ENCODE results near the gene WRAP53. TPM values are rescaled to one million over a fixed set of nuclear protein-coding genes. Genes with fewer than 3 reads are reported as not detected.

The WRAP53 gene
- 8.9 and 14.6 TPM in 2 replicates for total RNA-seq

DNA sequence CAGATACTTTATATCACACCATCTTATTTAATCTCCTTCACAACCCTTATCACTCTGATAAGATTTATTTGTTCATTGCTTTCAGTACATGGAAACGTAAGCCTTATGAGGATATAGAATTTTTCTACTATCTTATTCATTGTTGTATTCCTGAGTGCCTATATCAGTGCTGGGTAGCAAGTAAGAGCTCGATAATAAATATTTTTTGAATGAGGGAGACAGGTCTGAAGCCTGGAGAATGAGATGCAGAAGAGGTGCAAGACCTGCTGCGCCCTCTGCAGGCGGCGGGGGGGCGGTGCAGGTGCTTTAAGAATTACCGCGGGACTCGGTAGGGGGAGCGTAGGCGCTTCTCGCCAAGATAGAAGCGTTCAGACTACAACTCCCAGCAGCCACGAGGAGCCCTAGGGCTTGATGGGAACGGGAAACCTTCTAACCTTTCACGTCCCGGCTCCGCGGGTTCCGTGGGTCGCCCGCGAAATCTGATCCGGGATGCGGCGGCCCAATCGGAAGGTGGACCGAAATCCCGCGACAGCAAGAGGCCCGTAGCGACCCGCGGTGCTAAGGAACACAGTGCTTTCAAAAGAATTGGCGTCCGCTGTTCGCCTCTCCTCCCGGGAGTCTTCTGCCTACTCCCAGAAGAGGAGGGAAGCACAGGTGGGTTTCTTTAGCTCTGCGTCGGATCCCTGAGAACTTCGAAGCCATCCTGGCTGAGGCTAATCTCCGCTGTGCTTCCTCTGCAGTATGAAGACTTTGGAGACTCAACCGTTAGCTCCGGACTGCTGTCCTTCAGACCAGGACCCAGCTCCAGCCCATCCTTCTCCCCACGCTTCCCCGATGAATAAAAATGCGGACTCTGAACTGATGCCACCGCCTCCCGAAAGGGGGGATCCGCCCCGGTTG, at the start of gene WRAP53:
TSS of gene WRAP53 (plus strand) at position 570 of the 900 bp plus-strand sequence. CDS start at position 742, 172 bp downstream.

GRCh38 chr17:7650509-7651096, 37.7 kb upstream of the WRAP53 start, which contains the start of gene ATP1B2:
Gene ATP1B2, plus strand, starts transcription at chr17:7650926. Its CDS starts 593 bp downstream, at chr17:7651519.

GRCh38 chr17:7687072-7687907, 987 bp upstream of the WRAP53 start, which contains the start of gene TP53:
Gene TP53, minus strand, starts transcription at chr17:7687490. Its CDS starts 10,896 bp downstream, at chr17:7676594.

DNA sequence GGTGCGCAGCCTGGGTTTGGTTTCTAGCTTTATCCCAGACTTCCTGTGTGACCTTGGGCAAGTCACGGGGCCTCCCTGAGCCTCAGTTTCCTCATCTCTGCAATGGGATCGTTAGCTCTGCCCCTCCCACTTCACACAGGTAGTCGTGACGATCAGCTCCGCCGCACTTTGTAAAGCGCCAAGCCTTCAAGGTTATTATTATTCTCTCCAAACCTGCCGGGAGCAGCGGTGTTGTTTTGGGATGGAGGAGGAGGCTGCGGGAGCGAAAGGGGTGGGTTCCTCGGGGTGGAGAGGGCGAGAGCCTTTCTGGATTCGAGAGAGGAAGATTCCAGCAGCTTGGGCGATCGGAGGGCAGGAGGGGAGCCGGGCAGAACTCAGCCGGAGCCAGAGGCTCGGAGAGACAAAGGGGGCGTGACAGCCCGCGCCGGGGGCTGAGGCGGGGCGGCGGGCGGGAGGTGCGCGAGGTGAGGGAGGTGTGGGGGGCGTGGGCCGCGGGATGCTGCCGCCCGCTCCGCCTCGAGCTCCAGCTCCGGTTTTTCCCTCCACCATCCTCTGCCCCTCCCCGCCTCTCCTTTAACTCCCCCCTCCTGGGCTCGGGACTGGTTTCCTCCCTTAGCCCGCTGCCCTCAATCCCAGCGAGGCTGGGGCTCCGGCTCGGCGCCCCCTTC, 16.5 kb downstream of the WRAP53 start, which contains the start of gene EFNB3:
TSS of gene EFNB3 (plus strand) at position 602 of the 668 bp plus-strand sequence. CDS start 397 bp downstream, outside the sequence.

DNA sequence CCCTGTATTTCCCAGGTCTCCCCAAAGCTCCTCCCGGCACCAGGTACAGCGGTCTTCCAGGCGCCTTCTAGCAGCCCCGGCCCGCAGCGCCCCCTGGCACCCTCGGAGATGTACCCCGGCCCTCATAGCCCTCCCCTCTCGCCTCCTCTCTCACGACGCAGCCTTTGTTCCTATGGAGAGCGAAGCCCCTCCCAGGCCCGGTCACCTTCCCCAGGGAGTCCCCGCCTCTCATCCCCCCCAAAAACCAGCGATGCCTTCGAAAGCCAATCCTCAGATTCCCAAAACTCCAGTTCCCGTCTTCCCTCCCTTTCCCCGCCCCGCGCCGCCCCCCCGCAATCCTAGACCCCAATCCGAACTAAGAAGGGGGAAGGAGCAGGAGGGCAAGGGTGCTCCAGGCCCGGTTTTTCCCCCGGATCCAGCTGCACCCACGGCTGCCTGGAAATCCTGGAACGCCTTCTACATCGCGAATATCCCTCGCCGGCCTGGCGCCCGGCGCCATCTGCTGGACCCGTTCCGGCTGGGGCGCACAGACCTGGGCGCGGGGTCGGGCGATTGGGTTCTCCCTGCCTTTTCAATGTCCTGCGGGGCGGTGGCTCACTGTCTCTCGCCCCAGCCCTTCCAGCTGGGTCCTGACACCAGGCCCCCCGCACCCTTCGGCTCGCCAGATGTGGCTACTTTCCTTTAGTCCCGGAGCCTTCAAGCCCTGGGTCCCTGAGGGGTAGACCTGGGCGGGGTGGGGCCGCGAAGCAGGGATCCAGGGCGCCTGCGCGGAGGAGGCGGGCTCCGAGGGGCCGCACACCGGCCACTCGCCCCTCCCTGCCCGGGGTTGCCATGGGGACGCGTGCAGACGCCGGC, 28.9 kb downstream of the WRAP53 start, which contains the start of gene DNAH2:
TSS of gene DNAH2 (plus strand) at position 844 of the 855 bp plus-strand sequence. CDS start 1,991 bp downstream, outside the sequence.

Other genes starting within 250 kb of the WRAP53 start
- 0.09 and 0.94 TPM in 2 replicates for gene FGF11, start 249.0 kb upstream of the WRAP53 start, total RNA-seq
- 4.4 and 6.6 TPM in 2 replicates for gene CHRNB1, start 243.4 kb upstream of the WRAP53 start, total RNA-seq
- 8.2 and 13.7 TPM in 2 replicates for gene ZBTB4, start 208.8 kb upstream of the WRAP53 start, total RNA-seq
- not detected in 2 replicates for gene SLC35G6, start 207.0 kb upstream of the WRAP53 start, total RNA-seq
- gene POLR2A, start 204.1 kb upstream of the WRAP53 start, total RNA-seq: 79.3 and 81.6 TPM in 2 replicates
- gene TNFSF12, start 139.4 kb upstream of the WRAP53 start, total RNA-seq: 6.1 and 10.5 TPM in 2 replicates
- gene TNFSF13, start 129.7 kb upstream of the WRAP53 start, total RNA-seq: 0.66 and 0.90 TPM in 2 replicates
- gene SENP3, start 126.6 kb upstream of the WRAP53 start, total RNA-seq: 86.7 and 95.7 TPM in 2 replicates
- gene CD68, start 108.8 kb upstream of the WRAP53 start, total RNA-seq: 1.6 and 2.8 TPM in 2 replicates
- gene MPDU1, start 104.6 kb upstream of the WRAP53 start, total RNA-seq: 56.6 and 73.6 TPM in 2 replicates
- 0.09 and 0.28 TPM in 2 replicates for gene SOX15, start 98.4 kb upstream of the WRAP53 start, total RNA-seq
- 33.2 and 38.3 TPM in 2 replicates for gene FXR2, start 73.6 kb upstream of the WRAP53 start, total RNA-seq
- gene SAT2, start 60.7 kb upstream of the WRAP53 start, total RNA-seq: 18.9 and 24.0 TPM in 2 replicates
- gene SHBG, start 58.3 kb upstream of the WRAP53 start, total RNA-seq: 0.18 and 0.19 TPM in 2 replicates
- not detected in 2 replicates for gene ATP1B2, start 37.6 kb upstream of the WRAP53 start, total RNA-seq
- 38.8 and 50.1 TPM in 2 replicates for gene TP53, start 987 bp upstream of the WRAP53 start, total RNA-seq
- gene EFNB3, start 16.7 kb downstream of the WRAP53 start, total RNA-seq: 0.38 and 0.81 TPM in 2 replicates
- 0.36 TPM in 1 of 2 replicates, not detected in the other for gene DNAH2, start 29.3 kb downstream of the WRAP53 start, total RNA-seq
- 3.5 and 5.7 TPM in 2 replicates for gene KDM6B, start 145.7 kb downstream of the WRAP53 start, total RNA-seq
- 10.5 and 12.0 TPM in 2 replicates for gene TMEM88, start 166.6 kb downstream of the WRAP53 start, total RNA-seq
- 122 and 163 TPM in 2 replicates for gene NAA38, start 169.1 kb downstream of the WRAP53 start, total RNA-seq
- 7.6 and 8.4 TPM in 2 replicates for gene CYB5D1, start 169.5 kb downstream of the WRAP53 start, total RNA-seq
- gene CHD3, start 200.3 kb downstream of the WRAP53 start, total RNA-seq: 202 and 233 TPM in 2 replicates
- 0.99 and 1.2 TPM in 2 replicates for gene RNF227, start 227.8 kb downstream of the WRAP53 start, total RNA-seq
- 0.19 and 0.27 TPM in 2 replicates for gene KCNAB3, start 241.4 kb downstream of the WRAP53 start, total RNA-seq
- gene TRAPPC1, start 243.5 kb downstream of the WRAP53 start, total RNA-seq: 47.9 and 49.0 TPM in 2 replicates
- 16.8 and 19.3 TPM in 2 replicates for gene CNTROB, start 243.7 kb downstream of the WRAP53 start, total RNA-seq